Epithelial cell of proximal tubule (primary cell): ENCODE results near the gene MAP3K6. TPM values are rescaled to one million over a fixed set of nuclear protein-coding genes. Genes with fewer than 3 reads are reported as not detected.
"Not testable (repeated sequence)": the region's sequence is repeated elsewhere in the genome, so short reads cannot be mapped to it uniquely, and the experiment has no call there.

Source experiments
- DNase-seq: peaks from one replicate; pipeline ENCODE4 v3.0.0-alpha.2; 2011; ENCODE audit warnings: low read depth
- H3K4me3 ChIP-seq: 2 replicates; pipeline ENCODE4 v1.5.1; 2011; ENCODE audit warnings: low read depth, mild to moderate bottlenecking, low read length
- total RNA-seq: library from RNA; depleted of rRNA; stranded (reverse); fragments of >200 nt; gene quantifications from 2 replicates; pipeline ENCODE4 v1.2.3, GENCODE V29; 2015
- TF ChIP-seq, protein P1 (sequence below): conservative IDR thresholded peaks from 2 replicates; pipeline ENCODE4 v1.5.1; 2012; ENCODE audit warnings: low read depth, mild to moderate bottlenecking, low read length

MAP3K6 gene
- total RNA-seq, 1 donor from 2014 or later: 15.5 TPM

DNA sequence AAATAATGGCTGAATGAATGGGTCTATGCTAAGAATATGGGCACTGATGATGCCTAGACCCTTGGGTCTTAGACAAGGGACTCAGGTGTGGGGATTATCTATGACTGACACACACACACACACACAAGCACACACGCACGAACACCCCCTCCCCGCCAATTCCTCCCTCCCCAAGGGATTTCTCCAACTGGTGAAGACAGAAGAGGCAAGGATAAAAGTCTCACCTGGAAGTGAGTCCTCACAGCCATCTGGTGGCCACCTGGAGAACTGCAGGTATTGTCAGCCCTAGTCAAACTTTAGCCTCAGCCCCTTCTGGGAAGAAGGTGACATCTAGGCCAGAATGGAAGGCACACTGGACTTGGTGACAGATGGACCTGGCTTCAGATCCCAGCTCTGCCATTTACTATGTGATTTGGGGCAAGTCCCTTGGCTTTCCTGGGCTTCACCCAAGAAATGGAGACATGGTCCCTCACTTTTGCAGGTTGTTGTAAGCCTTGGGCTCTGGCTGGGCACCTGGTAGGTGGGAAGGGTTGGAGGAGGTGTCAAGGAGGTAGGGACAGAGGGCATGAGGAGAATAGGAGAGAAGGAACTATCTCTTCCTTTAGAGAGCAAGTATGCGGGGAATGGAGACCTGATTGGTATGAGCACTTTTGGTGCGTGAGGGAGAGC, 21.7 kb upstream of the MAP3K6 start:
- no peak for DNase-seq
- TF ChIP-seq, protein P1, sequence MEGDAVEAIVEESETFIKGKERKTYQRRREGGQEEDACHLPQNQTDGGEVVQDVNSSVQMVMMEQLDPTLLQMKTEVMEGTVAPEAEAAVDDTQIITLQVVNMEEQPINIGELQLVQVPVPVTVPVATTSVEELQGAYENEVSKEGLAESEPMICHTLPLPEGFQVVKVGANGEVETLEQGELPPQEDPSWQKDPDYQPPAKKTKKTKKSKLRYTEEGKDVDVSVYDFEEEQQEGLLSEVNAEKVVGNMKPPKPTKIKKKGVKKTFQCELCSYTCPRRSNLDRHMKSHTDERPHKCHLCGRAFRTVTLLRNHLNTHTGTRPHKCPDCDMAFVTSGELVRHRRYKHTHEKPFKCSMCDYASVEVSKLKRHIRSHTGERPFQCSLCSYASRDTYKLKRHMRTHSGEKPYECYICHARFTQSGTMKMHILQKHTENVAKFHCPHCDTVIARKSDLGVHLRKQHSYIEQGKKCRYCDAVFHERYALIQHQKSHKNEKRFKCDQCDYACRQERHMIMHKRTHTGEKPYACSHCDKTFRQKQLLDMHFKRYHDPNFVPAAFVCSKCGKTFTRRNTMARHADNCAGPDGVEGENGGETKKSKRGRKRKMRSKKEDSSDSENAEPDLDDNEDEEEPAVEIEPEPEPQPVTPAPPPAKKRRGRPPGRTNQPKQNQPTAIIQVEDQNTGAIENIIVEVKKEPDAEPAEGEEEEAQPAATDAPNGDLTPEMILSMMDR: peak; percentile 95

DNA sequence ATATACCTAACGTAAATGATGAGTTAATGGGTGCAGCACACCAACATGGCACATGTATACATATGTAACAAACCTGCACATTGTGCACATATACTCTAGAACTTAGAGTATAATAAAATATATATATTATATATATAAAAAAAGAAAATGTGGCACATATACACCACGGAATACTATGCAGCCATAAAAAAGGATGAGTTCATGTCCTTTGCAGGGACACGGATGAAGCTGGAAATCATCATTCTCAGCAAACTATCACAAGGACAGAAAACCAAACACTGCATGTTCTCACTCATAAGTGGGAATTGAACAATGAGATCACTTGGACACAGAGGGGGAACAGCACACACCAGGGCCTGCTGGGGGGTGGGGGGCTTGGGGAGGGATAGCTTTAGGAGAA, 18.0 kb upstream of the MAP3K6 start:
- DNase-seq, H3K4me3 ChIP-seq: not testable (repeated sequence)

More for the DNA sequence above, 21.7 kb upstream of the MAP3K6 start:
- H3K4me3 ChIP-seq: no peak overlapping the region

DNA sequence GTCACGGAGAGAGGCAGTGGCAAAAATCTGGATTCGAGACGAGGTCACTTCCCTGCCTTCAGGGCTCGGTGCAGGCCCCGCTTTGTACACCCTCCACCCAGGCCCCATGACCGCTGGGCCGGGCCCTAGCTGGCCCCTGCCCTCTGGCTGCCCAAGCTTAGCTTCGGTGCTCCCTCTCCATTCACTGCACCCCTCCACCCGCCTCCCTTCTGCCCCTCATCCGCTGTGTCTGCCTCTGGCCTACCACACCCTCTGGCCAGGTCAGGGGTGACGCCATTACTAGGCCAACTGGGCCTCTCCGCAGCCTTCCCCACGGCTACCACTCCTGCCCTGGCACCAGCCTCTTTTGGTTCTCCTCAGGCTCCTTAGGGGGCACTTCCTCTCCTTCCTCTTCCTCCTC, 16.9 kb upstream of the MAP3K6 start:
- no peak for DNase-seq
- no peak overlapping the region for H3K4me3 ChIP-seq
- TF ChIP-seq, protein P1: no peak

DNA sequence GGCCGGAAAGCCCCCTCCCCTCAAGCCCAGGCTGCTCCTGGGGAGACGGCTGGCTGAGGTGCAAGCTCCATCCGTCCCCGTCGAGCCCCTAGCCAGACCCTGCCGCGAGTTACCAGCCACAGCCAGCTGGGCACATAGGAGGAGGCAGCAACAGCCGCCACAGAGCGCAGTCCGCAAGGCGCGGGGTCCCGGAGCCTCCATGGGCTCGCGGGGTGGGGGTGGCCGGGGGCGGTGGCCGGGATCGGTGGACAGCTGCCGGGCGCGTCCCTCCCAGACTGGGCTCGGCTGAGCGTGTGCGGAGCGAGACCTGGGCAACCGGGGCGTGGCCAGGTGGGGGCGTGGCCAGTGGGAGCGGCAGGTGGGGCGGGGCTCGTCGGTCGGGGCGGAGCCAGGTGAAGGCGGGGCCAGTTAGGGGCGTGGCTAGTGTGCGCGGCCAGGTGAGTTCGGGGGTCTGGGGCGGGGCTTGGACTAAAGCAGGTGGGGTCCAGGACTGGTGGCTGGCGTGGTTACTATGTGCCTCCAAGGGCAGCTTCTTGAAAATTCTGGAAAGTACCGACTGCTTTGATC, 16.4 kb upstream of the MAP3K6 start, which contains the start of gene CD164L2:
TSS of gene CD164L2 (minus strand) at position 295 of the 567 bp plus-strand sequence. CDS start at position 201, 94 bp downstream.
- TF ChIP-seq, protein P1: no peak
- DNase-seq: no peak
- no peak within 1 kb of the TSS for H3K4me3 ChIP-seq

DNA sequence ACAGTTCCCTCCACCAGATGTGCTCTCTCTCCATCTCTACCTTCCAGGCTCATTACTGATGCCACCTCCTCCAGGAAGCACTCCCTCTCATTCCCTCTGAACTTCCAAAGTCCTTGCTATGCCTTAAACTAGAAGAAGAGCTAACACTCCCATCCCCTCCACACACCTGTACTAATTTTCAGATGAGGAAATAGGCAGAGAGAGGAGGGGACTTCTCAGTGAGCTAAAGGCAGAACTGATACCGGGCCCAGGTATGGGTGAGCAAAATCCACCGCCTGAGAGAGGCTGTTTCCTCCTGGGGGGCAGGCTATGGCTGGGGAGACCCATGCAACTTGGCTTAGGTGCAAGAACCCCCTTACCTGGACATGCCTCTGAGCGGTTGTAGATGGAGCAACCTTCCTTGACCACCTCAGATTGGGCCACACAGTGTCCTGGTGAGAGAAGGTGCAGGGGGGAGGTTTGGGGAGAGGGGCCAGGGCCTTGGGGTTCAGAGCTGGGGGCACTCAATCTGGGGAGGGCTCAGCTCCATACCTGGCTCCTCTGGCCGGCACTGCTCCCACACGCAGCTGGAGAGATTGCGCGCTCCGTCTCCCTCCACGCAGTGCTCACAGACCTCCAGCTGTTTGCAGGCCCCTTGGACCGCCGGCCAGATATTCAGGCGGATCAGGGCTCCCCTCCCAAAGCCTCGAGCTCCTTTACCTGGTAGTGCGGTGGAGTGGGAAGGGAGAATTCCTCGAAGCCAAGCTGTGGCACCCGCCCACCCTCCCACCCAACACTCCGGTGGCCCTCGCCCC, 15.4 kb upstream of the MAP3K6 start:
- no peak overlapping the region for H3K4me3 ChIP-seq
- TF ChIP-seq, protein P1: no peak
- no peak for DNase-seq

DNA sequence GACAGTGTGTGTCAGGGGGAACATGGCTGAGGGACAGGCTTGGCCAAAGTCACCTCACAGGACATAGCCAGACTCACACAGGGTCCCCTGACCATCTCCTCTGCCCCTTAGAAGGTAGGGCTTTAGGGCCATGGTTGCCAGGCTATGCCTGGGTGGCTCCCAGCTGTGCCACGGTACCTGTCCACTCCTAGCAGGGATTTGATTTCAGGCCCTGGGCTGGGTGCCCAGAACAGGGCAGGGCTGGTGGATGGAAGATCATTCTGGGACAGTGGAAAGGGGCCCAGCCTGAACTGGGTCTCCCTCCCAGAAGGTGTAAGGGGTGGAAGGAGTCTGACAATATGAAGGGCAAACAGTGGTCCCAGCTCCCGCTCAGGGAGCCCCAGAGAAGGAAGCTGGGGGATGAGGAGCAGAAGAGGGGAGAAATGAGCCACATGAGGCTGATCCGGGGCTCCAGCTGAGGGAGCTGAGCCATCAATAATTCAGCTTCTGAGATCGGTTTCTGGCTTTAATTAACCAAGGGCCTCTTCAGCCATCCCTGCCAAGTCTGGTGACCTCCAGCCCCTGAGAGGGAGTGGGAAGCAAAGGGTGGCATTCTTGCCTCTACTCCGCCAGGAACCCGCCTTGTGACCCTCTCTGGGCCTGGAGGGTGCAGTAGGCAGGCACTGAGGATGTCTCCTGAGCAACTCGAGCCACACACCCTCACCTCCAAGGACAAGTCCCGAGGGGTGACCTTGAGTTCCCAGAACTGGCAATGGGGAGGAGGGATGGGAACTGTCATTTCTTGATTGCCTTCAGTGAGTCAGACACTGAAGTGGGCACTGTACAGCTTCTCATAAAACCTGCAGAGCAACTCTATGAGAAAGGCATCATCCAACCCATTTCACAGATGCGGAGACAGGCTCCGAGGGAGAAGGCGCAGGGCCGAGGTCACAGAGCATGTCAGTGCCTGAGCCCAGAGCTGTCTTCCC, 14.3 kb upstream of the MAP3K6 start:
- no peak for DNase-seq
- H3K4me3 ChIP-seq: no peak overlapping the region
- TF ChIP-seq, protein P1: no peak

DNA sequence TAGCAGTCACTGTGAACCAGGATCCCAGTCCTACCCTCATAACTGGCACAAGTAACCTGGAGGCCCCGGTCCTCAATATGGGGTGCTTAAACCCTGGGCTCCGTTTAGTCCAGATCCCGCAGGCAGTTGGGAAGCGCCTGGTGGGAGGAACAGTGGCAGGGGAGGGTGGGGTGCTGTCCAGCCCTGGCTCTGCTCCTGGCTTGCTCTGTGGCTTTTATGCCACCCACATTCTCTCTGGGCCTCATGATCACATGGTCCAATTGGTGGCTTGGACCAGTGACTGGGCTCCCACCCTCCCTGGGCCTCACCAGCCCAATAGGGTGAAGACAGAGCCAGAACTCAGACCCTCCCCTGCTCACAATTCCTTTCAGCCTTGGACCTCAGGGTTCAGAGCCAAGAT, 13.5 kb upstream of the MAP3K6 start:
- TF ChIP-seq, protein P1: no peak
- H3K4me3 ChIP-seq: no peak overlapping the region
- DNase-seq: no peak
